Pulmonary artery endothelial cell (primary cell): ENCODE data around the gene FANCG. TPM values are rescaled to one million over a fixed set of nuclear protein-coding genes. Genes with fewer than 3 reads are reported as not detected.

Source experiments
- DNase-seq: peaks from one replicate; pipeline ENCODE4 v3.0.0-alpha.2; 2011; ENCODE audit warnings: low read depth, low spot score
- total RNA-seq: library from RNA; depleted of rRNA; stranded (reverse); fragments of >200 nt; gene quantifications from 2 replicates; pipeline ENCODE4 v1.2.3, GENCODE V29; 2014

FANCG gene
- total RNA-seq, 1 donor from 2014 or later, result 24.1 TPM

DNA sequence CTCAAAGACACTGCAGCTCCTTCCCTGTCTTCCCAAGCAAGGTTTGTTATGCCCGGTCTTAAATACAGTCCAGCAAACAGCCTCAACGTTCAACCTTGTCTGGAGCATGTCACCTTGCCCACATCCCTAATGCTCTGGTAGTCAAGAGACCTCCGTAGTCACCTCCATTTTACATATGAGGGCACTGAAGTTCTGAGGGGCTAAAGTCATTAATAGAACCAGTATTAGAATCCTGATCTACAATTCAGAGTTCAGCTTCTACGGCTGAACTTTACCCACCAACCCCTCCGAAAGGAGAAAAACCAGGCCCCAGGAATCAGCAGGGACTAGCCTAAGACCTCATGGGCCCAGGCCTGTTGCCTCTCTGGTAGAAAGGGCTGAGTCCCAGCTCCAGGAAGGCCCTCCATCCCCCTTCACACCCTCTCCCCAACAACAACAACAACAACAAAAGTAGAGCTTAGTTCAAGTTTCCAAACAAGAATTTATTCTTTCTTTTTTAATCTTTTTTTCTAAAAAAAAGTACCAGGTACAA is 24.0 kb upstream of the FANCG start:
- no peak for DNase-seq

DNA sequence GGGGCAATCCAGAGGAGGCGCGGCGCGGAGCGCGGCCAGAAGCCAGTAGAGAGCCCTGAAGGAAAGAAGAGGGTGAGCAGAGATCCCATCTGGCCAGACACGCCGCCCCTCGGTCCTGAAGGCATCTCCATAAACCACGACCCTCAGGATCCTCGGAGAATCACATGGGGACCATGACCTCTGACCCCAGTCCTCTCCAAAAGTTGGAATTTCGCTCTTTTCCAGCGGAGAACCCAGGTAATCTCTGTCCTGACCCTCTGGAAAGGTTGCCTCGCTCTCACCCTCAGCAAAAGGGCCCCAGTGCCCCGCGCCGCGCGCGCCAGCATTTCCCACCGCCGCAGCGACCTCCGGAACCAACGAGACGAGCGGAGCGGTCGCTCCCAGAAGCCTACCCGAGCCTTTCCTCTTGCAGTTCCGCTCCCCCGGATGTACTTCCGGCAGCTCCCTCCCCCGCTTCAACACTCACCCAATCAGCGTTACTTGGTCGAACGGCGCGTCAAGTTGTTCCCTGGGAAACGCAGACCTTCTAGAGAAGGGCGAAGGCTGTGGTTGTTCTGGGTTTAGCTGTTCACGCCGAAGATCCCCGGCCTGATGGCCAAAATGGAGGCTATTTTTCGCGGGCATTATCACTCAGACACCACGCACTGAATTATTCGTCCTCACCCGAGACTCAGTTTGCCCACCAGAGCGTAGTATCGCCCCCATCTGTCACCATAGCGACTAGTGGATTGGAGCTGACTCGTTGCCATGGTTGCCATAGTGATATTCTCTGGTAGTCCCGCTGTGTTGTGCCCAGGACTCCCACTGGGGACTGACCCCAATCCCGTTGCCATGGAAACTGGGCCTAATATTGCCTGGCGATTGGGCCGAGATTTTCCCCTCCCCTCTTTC is 23.3 kb upstream of the FANCG start, which contains the start of gene STOML2:
Gene STOML2 (minus strand): TSS at position 363 of the 891 bp plus-strand sequence. CDS start 37 bp downstream, at position 326.
- peak; percentile 90 for DNase-seq

DNA sequence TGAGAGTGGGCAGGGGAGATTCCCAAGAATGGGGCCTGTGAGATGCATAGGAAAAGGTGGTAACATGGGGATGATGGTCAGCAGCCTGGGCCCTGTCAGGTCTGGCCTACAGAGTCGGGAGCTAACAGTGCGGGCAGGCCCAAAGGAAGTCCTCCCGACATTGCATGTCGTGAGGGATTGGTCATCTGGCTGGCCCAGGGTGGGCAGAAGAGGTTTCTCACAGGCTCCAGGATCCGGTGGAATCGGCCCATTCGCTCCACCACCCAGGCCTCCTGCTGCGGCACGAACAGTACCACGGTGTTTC is 22.7 kb upstream of the FANCG start:
- no peak for DNase-seq

DNA sequence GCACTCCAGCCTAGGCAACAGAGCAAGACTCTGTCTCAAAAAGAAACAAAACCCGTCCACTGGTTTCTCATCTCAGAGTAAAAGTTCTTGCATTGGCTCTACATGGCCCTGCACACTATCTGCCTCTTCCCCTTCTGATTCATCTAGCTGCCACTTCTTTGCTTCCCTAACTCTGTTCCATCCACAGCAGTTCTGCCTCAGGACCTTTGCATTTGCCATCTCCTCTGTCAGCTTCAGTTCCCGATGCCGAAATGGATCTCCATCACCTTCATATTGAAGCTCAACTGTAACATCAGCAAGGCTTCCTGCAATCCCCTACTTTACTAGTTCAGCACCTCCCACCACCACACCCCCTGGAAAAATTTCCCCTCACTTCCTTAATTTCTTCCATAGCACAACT is 17.8 kb upstream of the FANCG start:
- no peak for DNase-seq

DNA sequence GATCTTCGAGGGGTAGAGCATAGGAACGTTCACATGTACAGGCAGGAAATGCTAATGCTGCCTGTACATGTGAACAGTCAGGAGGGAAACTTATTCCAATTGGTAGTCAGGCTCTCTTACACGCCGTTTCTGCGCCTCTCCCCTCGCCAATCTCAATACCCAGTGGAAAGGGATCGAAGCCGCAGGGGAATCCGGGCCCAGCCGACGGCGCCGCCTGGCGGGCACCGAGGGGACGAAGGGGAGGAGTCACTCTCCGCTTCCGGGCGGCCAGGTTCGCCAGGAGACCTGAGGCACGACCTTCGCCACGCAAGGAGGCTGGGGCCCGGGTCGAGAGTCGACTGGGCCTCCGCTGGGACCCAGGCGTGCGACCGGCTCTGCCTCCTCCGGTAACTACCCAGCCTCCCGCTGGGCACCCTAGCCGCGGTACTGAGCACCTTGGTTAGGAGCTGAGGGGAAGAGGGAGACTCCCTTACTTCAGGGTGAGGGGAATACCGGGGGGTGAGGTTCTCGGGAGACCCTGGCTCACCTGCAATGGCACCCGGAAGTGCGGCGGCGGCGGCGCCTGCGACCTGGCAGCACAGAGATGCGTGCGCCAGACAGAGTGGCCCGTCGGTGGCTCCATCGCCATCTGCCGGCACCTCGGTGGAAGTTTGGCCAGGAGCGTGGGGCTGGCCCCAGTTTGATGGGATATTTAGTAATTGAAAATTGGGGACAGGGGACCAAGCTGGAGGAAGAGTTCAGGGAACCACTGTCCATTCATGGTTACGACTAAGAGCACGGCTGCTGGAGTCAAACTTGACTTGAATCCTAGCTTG is 16.5 kb upstream of the FANCG start, which contains the start of gene PIGO:
Gene PIGO (minus strand): TSS at position 557 of the 815 bp plus-strand sequence. CDS start 1,026 bp downstream, outside the sequence.
- DNase-seq, result no peak

DNA sequence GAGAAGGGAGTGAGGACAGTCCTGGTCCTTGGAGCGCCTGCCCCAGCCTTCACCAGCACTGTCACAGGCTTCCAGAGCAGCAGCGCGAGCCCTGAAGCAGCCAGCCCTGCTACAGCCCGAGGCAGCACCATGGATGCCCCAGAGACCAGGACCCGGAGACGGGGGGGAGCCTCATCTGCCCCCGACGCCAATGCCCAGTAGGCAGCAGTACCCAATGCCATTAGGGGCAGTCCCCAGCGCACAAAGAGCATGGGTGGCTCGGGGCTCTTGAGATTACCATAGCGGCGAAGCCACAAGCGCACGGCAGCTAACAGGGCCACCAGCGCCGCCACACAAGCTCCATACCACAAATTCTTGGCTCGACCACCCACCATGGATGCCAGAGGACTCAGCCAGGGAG is 11.8 kb upstream of the FANCG start:
- no peak for DNase-seq

DNA sequence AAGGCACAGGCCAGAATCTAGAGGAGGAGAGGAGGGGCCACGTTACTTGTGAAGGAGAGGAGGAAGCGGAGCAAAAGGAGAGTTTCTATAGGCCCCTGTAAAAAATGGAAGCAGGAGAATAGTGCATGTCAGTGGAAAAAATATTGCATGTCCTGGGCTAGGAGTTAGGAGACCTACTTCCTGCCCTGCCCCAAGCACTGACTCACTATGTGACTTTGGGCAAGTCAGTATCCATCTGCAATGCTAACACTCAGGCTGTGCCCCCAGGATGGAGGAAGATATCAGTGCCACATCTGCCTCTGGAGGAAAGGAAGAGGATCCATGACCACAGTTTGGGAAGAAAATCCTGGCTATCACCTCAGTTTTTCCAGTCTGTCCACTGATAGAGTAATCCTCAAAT is 9.7 kb upstream of the FANCG start:
- DNase-seq, result no peak

DNA sequence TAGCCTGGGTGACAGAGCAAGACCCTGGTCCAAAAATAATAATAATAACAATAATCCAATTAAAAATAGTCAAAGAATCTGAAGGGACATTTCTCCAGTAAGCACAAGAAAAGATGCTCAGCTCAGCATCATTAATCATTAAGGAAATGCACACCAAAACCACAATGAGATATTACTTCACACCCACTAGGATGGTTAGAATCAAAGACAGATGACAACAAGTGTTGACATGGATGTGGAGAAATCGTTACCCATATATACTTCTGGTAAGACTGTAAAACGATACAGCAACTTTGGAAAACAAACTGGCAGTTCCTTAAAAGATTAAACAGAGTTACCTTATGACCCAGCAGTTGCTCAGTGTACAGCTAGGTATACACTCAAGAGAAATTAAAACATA is 5.3 kb upstream of the FANCG start:
- DNase-seq, result no peak

DNA sequence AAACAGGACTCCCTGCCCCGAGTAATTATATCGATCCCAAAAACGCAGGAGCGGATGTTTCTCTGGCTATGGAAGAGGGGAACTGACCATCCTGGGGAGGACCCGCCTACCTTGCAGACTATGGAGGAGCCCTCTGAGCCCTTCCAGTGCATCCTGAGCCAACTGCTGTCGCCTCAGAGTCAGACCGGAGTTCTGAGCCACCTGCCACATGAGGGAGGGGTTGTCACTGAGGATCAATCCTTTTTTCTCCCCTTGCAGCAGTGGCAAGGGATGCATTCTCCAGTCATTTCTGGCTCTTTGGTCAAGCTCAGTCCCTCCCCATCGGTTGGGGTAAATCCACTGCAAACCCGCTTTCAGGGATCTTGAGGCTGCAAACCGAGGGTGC is 709 bp downstream of the FANCG start:
- no peak for DNase-seq

DNA sequence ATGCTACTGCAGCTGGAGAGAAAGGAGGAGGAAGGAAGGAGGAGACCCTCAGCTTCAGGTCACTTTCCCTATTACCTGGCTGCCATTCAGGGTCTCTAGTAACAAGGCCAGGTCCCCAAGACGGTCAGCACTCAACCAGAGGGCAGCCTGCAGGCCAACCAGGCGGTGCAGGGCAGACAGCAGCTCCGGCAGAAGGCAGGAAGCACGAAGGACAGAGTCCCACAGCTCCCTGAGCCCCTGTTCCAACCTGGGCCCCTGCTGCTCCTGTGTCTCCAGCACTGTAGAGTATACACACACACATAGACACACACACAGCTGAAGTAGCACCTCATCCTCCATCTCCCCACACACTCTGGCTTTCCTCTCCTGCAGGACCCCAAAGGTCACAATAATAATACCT is 1.7 kb downstream of the FANCG start:
- no peak for DNase-seq

DNA sequence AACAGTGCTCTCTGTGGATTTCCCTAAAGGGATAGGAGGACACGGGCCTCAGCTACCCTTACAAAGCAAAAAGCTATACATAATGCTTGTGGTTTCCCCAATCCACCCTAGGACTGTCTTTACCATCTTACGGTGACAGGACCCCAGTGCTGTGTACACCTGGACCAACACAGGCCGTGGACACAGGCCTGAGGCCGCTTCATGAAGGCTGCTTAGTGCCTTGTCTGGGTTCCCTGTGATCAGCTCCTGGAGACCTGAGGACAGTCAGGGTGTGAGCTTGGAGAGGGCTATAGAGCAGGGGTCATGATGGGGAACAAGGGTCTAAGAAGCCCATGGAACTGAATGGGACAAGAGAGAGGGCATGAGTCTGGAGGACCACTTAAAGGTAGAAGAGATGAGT is 2.9 kb downstream of the FANCG start:
- no peak for DNase-seq

DNA sequence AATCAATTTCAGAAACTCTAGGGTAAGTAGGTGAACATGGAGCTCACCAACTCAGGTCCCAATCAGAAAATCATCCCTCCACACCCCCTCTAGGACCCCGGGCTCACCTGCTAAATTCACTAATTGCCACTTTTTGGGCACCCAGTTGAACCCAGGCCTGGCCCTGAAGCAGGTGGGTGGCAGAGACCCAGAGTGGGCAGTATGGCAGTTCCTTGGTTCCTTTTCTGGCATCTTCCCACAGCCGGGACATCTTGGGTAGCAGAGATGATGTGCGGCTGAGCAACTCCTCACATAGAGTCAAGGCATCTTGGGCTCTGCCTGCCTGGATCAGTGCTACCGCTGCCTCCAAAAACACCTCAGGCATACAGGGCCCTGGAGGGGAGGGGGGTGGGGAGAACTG is 4.4 kb downstream of the FANCG start:
- DNase-seq, result no peak

DNA sequence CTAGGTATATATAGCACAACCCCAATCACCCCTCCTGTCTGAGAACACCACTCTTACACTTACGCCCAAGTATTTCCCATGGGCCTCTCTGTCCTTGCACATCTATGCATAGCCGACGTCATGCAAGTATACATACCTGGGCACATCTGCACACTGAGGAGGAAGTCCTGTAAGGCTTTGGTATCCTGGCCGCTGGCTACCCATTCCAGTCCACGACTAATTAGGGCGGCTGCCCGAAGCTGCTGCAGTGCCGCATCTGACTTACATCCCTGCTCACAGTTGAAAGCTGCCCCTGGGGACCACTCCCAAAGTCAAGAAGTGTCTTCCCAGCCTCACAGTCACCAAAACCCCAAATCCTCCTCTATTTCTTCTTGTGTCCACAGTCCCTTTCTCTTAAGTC is 5.0 kb downstream of the FANCG start:
- no peak for DNase-seq

DNA sequence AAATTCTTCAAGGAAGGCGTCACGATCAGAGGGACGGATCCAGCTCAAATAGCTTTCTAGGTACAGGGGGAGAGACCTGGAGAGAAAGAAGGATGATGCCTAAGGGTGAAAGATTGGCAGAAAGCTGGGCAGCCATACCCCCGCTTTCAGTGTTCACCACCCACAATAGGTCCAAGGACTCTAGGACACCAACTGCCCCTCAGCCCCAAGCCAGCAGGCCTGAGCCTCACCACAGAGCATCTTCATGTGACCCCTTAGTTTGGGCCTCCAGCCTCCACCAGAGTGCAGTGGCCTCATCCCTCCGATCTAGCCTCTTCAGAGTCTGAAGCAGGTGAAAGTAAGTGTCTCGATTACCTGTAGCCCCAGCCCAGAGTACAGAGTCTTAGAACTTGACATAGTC is 5.6 kb downstream of the FANCG start:
- no peak for DNase-seq

DNA sequence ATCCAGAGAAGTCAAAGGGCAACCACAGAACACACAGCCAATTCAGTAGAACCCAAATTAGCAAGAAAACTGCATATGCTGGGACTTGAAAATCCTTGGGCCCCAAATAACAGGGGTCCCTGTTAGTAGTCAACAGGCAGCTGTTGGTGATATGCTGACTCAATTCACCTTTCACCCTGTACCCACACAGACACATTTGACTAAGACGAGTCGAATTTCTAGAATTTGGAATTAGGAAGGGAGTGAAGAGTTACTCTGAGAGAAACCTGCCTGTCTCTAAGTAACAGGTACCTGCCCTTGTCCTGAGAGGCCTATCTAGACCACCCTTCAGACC is 6.5 kb downstream of the FANCG start:
- DNase-seq, result no peak

DNA sequence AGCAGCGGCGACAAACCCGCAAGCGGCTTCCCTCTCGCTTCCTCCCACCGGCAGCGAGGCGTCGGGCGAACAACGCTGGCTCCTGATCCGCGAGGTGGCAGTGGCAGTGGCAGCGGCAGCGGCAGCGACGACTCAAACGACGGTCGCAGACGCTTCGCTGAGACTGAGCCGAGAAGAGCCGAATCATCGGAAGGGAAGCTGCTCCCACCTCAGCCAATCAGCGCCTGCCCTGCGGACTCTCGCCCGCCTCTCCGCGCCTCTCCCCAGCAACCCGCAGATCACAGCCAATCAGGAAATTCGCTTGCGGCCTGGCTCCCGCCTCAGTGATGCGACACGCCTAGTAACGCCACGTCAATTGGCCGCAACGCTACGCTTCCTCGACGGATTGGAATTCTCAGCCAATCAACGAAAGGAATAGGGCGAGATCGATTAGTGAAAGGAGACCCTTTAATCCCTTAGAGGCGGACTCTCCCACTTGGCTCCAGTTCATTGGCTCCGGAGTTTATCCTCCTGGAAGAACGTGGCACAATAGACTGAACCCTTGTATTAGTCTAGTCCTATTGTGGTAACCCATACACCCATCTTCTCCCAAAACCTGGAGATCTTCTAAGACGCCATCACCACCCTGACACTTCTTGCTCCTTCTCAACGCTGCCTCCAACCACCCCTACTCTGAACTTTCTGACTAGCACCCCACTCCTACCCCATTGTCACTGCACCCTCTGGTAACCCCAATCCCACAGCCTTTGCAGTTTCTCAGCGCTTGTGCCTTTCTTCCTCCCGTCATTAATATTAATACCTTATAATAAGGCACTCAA is 7.1 kb downstream of the FANCG start, which contains the start of gene VCP:
Gene VCP (minus strand): TSS at position 165 of the 818 bp plus-strand sequence. CDS start 272 bp downstream, outside the sequence.
- DNase-seq, result peak; percentile 98

DNA sequence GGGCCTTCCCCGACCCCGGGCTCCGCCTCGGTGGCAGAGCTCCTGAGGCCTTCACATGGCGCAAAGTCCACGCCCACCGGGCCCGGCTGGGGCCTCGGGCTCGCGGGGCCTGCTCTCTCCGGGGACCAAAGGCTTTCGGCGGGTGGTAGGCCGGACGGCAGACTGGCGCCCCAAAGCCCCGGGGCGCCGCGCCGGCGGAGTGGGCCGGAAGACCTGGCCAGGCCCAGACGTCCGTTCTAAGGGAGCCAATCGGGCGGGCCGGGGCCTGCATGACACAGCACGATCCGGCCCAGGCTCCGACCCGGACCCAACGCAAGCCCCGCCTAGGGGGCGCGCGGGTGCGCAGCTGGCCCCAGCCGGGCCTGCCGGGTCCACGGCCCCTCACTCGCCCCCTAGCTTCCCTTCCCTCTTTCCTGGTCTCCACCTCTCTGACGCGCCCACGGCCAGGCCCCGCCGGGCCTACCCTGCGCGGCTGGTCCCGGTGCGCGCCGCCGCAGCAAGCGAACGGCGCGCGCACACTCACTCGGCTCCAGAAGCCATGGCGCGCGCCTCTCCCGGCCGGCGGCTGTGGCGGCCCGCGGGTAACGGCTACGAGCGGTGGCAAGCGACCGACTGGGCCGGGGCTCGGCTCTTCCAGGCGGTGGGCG is 7.8 kb downstream of the FANCG start:
- peak; percentile 51 for DNase-seq

DNA sequence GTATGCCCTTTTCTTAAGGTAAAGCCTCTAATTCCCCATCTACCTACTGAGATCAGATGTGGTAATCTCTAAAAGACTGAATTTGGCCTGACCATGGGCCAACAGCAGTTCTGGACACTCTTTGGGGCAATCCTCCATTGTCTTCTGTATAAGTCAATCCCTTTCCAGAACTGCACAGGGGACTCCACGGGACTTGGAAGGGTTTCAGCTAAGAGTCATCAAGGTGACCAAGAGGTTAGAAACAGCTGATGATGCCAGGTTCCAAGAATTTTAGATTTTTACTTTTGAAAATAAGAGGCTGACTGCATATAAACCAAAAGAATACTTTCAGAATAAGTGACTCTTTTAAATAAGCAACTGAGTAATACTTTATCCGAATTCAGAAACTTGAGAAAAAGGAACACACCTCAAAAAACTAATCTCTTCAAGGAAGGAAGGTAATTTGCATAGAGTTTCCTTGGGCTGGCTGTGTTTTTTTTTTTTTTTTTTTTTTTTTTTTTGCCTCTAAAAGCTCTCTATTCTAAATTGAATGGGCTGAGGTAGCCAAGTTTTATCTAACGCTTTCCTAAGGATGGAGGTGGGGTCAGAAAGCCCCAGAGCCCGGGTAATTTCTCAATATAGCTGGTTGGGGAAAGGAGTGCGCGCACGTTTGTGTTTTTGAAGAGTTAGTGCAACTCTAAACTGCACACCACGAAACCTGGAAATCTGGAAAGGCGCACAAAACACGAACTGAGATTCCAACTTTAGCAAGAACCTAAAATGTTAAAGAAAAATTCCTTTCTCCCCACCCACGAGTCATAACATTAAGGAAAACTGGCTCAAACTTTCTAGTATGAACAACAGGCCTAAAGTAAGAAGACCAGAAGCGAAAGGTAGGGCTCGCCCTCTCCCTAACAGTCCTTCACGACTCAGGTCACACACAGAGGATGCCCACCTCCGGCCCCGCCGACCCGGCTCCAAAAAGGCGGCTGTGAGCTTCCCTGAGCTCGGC is 8.6 kb downstream of the FANCG start:
- DNase-seq, result no peak

DNA sequence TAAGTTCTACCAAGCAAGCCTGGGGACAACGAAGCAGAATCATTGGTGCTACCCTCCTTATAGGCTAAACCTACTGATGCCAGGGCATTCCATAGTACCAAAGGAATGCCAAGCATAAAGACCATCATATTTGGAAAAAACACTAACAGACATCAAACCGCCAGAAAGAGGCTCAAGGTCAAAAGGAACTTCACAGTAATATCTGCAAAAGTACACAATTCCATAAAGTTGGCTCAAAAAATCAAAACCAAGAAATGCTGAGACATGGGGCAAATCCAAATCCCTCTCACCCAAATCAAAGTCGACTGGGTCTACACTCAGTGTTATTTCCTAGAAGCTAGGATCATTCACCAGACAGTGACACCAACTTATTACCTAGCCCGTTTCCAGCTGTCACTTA is 10.7 kb downstream of the FANCG start:
- no peak for DNase-seq

DNA sequence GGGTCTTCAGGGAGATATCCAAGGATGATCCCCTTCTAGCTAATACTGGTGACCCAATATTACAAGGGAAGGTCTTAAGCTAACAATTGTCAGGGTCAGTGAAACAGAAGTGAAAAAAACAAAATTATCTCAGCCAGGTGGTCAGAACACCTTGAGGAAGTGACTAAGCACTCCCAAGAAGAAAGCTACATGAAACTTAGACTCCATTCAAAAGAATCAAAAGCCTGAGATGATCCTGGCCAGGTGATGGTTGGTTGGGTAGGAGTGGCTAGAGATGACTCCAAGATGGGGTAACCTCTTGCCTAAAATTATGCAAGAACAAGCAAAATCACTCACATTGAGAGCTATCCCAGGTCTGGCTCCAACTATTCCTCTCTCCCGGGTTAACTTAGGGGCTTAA is 12.7 kb downstream of the FANCG start:
- no peak for DNase-seq
